NOMO-1 treated with DMSO at 0.1 percent for 48 hours (cell line): ENCODE data around the gene DPP7.
A peak's percentile ranks its signal among the peaks of the same experiment; 100 is the strongest.
"Not testable (repeated sequence)": the region's sequence is repeated elsewhere in the genome, so short reads cannot be mapped to it uniquely, and the experiment has no call there.

ENCODE experiments used
- DNase-seq: peaks from one replicate; lab custom pipeline; 2025; ENCODE audit not compliant: unreplicated experiment; lab: John Stamatoyannopoulos, UW

The DPP7 gene

DNA sequence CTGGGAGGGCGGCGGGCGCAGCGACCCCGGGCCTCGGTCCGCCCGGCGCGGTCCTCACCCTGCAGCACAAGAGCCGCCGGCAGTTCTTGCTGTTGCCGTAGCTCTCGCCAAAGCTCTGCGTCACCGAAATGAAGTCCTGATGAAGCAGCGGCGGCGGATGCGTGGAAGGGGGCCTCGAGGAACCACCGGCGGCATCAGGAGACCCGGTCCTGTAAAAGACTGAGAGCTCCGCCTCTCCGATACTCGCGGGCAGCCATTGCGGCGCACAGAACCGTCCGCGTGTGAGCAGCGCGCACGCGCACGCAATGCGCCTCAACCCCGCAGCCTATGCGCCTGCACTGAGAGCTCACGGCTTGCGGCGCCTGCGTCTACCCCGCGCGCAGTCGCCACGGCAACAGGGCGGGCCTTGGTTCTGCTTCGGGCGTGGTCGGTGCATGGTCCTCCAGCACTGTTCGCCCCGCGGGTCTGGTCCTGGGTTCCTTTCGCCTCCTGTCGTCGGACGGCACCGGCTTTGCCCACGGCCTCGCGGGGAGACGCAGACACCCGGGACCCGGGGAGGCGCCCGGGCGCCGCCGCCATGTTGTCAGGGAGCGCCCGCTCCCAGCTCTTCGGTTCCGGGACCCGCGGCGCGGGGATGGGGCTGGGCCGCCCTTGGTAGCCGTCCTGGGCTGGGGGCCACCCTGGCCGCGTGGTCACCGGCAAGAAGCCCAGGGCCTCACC, 15.1 kb upstream of the DPP7 start:
- DNase-seq: peak; percentile 93

DNA sequence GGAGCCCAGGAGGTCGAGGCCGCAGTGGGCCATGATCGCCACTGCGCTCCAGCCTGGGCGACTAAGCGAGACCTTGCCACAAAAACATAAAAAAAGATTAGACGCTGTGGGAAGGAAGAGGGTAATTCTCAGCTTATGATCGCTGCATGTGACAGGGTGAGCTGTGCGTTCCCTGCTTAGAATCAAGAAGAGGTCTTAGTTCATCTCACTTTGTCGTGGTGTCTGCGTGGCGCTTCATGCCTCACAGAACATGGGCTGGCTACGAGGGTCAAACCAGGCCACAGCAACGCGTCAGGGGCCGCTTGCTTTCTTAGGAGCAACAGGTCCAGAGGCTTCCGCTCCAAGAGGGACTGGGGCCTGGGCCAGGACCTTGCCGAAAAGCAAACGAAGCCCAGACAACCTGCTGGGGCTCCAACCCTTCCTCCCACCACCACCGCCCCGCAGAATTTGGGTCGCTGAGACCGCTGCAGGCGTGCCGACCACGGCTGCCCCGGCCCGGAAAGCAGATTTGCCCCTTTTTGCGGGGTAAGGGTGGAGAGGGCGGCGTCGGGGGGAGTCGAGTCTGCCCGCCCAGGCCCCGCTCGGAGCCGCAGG, 14.4 kb upstream of the DPP7 start:
- no peak for DNase-seq

DNA sequence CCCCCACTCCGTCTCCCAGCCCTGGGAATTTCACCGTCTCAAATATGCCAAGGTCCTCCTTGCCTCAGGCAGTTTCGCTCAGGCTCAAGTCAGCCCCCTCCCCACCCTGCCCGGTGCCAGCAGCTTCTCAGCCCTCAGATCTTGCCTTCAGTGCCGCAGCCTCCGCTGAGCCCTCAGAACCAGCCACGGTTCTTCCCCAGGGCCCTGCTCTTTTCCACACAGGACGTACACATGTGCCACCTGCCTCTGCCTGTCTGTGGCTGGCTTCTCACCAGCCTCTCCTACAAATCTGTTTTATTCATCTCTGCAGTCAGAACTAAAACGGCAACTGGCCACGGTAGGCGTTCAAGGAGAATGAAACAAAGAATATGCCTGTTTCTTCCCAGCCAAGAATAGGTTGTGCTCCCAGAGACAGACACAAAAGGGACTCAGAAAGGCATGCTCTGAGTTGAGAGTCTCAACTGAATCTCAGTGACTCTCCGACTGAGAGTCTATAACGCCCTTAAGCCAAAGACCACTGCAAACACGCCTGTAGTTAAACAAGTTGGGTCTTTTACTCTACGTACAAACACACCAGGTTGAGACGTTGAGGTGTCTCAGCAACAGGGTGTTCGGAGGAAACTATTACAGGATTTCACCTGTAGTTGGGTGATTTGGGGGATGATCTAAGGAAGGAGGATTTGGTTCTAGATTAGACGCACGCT, 13.8 kb upstream of the DPP7 start:
- no peak for DNase-seq

DNA sequence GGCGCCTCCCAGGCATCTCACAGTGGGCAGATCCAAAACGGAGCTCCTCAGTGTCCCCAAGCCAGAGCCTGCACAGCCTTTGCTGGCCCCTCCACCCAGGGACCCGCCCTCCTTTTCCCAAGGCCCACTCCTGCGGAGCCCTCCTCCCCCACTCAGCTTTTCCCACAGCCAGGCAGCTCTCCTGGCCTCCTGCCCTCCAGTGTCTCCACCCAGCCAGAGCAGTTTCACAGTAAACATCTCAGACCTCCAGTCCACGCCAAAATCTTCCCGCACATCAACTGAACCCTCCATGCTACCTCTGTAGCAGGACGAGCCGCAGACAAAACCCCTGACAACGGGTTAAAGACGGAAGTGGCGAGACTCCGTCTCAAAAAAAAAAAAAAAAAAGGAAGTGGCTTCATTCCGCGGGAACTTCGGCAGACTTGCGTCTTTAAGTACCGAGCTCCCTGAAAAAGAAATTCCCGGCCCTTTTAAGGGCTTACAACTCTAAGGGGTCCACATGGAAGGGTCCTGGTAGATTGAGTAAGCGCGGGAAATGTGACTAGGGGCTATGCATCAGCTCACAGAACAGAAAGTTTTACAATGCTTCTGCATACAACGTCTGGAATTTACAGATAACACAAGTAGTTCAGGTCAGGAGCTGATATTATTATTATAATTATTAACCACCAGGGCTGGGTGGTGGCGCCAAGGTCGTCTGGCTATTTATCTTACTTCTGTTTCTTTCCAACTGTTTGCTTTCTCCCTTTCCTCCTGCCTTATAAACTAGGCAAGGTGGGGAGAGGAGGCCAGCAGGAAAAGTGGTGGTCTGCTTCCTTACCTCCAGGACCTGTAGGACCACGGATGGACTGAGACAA, 13.0 kb upstream of the DPP7 start:
- peak; percentile 83 for DNase-seq

DNA sequence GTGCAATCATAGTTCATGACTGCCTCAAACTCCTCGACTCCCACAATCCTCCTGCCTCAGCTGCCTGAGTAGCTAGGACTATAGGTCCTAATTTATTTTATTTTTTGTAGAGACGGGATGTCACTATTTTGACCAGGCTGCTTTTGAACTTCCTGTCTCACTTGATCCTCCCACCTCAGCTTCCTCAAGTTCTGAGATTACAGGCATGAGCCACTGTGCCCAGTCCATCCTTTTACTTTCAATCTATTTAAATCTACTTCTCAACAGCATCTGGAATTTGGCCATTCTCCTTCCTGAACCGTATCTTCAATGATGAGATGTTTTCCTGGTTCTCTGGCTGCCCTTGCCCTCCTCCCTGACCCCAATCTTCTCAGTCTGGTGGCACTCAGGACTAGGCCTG, 12.3 kb upstream of the DPP7 start:
- DNase-seq: peak; percentile 25

DNA sequence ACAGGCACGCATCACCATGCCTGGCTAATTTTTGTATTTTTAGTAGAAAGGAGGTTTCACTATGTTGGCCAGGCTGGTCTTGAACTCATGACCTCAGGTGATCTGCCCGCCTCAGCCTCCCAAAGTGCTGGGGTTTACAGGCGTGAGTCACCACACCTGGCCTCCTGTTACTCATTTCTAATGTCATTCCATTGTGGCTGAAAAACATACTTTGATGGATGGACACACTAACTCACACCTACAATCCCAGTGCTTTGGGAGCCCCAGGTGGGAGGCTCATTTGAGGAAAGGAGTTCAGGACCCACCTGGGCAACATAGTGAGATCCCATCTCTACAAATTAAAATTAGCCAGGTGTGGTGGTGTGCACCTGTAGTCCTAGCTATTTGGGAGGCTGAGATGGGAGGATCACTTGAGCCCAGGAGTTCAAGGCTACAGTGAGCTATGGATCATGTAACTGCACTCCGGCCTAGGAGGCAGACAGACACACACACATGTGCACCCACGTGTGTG, 9.5 kb upstream of the DPP7 start:
- DNase-seq: not testable (repeated sequence)

- DNase-seq: no peak
These were observed 8.9 kb upstream of the DPP7 start for GRCh38 chr9:137123468-137123837.

DNA sequence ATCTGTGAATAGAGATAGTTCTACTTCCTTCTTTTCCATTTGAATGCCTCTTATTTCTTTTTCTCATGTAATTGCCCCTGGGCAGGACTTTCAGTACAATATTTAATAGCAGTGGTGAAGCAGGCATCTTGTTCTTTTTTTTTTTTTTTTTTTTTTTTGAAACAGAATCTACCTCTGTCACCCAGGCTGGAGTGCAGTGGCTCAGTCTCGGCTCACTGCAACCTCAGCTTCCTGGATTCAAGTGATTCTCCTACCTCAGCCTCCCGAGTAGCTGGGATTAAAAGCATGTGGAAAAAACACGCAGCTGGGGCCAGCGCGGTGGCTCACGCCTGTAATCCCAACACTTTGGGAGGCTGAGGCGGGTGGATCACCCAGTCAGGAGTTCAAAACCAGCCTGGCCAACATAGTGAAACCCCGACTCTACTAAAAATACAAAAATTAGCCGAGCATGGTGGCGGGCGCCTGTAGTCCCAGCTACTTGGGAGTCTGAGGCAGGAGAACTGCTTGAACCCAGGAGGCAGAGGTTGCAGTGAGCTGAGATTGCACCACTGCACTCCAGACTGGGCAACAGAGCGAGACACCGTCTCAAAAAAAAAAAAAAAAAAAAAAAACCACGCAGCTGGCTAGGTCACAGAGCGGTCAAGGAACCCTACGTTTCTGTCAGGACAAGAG, 8.4 kb upstream of the DPP7 start:
- peak; percentile 24 for DNase-seq

DNA sequence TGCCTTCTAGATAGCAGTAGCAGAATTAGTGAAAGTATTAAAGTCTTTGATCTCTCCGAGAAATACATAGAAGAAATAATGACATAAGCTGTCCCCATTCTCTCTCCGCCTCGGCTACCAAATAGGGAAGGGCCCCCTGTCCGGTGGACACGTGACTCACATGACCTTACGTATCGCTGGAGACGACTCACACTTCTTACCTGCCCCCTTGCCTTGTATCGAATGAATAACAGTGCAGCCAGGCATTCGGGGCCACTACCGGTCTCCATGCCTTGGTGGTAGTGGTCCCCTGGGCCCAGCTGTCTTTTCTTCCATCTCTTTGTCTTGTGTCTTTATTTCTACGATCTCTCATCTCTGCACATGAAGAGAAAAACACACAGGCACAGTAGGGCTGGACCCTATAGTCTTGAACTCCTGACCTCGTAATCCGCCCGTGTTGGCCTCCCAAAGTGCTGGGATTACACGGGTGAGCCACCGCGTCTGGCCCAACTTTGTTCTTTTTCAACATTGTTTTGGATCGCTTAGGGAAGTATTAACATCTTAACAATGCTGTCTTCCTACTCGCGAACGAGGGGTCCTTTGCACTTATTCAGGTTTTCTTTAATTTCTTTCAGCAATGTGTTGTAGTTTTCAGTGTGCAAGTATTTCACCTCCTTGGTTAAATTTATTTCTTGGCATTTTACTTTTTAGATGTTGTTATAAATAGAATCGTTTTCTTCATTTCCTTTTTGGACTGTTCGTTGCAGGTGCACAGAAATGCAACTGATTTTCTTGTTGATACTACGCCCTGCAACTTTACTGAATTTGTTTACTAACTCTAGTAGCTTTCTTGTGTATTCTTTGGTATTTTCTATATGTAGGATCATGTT, 7.6 kb upstream of the DPP7 start:
- not testable (repeated sequence) for DNase-seq

DNA sequence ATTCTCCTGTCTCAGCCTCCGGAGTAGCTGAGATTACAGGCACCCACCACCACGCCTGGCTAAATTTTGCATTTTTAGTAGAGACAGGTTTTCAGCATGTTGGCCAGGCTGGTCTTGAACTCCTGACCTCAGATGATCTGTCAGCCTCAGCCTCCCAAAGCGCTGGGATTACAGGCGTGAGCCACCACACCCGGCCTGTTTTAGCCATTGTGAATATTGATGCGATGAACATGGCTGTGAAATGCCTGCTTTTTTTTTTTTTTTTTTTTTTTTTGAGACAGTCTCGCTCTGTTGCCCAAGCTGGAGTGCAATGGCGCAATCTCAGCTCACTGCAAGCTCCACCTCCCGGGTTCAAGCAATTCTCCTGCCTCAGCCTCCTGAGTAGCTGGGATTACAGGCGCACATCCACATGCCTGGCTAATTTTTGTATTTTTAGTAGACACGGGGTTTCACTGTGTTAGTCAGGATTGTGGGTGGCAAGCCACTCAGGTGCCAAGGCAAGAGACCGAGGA, 3.6 kb upstream of the DPP7 start:
- not testable (repeated sequence) for DNase-seq

- DNase-seq: no peak
These were observed 2.8 kb upstream of the DPP7 start for GRCh38 chr9:137117269-137117731.

GRCh38 chr9:137116728-137117127, 2.2 kb upstream of the DPP7 start:
- no peak for DNase-seq

DNA sequence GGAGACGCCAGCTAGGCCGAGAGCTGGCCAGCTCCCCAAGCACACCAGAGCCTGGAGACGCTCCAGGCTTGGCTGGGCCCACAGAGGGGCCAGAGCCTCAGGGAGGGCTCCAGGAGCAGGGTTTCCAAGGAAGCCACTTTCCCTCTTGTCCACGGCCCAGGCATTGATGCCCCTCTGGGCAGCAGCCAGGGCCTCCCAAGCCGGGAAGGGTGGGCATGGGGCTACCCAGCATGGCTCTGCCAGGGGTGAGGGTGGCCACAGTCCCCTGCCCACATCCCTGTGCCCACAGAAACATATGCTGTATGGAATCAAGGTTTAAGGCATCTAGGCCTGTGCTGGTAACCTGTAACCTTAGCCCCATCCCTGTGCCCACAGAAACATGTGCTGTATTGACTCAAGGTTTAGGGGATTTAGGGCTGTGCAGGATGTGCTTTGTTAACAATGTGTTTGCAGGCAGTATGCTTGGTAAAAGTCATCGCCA, 1.5 kb upstream of the DPP7 start:
- no peak for DNase-seq

GRCh38 chr9:137115394-137116026, 977 bp upstream of the DPP7 start:
- DNase-seq: no peak

DNA sequence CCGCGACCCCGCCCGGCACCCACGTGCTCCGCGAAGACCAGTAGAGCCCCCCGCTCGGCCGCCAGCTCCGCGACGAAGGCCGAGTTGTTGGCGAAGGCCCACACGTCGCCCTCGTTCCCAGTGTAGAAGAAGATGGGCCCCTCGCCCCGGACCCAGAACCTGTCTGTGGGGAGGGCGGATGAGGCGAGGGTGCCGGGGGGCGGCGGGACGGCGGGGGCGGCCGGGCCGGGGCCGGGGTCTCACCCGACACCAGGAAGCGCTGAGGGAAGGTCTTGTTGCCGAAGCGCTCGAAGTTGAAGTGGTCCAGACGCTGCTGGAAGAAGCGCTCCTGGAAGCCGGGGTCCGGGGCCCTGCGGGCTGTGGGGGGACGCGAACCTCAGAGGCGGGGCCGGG, 317 bp downstream of the DPP7 start:
- DNase-seq: no peak

DNA sequence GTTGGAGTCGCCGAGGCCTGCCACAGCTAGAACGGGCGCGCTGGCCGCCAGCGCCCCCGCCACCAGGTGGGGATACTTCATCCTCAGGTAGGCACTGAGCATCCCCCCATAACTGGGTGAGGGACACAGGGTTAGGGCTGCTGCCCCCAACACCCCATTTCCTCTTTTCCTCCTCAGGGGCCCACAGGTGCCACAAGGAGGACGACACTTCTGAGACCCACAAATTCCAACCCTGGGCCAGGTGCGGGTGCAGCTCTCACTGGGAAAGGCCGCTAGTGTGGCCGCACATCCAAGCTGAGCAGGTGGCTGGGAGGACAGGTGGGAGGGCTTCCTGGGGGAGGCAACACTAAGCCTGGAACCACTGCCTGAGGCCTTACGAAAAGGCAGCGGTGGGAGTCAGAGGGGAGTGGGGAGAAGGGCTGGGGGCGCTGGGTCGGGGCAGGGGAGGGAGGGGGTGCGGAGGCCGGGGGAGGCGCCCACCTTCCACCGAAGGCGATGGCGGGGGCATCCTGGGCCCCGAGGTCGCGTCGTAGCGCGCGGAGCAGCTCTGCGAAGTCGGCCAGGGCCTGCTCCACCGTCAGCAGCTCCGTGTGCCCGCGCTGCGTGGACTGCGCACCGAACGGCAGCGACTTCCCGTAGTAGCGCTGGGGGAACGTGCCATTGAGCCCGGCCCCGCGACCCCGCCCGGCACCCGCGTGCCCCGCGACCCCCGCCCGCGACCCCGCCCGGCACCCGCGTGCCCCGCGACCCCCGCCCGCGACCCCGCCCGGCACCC, 961 bp downstream of the DPP7 start:
- peak; percentile 44 for DNase-seq

- DNase-seq: no peak
These were observed 1.8 kb downstream of the DPP7 start for GRCh38 chr9:137112564-137113384.
